Measurements from ENCODE around the gene SLC51B. TPM values are rescaled to one million over a fixed set of nuclear protein-coding genes. Genes with fewer than 3 reads are reported as not detected.

SLC51B gene
- total and polyA plus RNA-seq, 5 donors from 2014 or later, result not detected

DNA sequence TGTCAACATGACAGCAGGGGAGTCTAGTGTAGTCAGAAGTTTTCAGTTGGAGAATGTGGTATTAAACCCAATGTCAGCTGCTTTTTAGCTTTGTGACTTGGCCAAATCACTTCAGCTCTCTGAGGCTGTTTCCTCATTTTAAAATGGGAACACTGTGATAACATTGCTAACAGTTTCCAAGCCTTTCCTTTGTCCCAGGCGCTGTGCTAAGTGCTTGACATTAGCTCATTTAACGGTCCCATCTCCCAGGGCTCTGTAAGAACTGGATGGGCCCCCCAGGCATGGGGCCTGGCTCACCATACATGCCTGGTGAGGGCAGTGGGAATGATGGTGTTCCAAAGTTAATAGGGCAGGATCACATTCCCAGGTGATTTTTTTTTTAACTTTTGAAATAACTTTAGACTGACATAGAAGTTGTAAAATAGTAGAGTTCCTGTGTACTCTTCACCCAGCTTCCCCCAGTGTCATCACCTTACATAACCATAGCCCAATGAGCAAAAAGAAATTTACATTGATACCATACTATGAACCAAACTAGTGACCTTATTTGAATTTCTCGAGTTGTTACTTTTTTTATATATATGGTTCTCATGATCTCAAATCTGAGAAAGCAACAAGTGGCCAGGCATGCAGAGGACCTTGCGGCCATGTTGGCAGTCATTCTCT lies 14.9 kb downstream of the SLC51B start:
- no peaks in the 10 kb centered on the region for H3K36me3 ChIP-seq (ENCODE audit: control insufficient read depth, insufficient read depth, low read length)
- no peak overlapping the region for H3K4me3 Mint-ChIP-seq
- no peaks in the 10 kb centered on the region for H3K4me1 ChIP-seq (ENCODE audit: control insufficient read depth, insufficient read depth, low read length, poor library complexity, severe bottlenecking)
- DNase-seq (no peak), ATAC-seq (ENCODE audit: low read depth in 2 of 2) (no peak)
- H3K27ac ChIP-seq (ENCODE audit: insufficient read depth, low read length, poor library complexity, severe bottlenecking), result no peak overlapping the region
- H3K4me1 Mint-ChIP-seq, result no peaks in the 10 kb centered on the region
- H3K27ac Mint-ChIP-seq, result no peak overlapping the region
- H3K9me3 Mint-ChIP-seq, result no peaks in the 10 kb centered on the region
- H3K27me3 ChIP-seq (ENCODE audit: control insufficient read depth, insufficient read depth, low read length), result peaks cover 2% of the 10 kb centered on the region
- peaks cover 13% of the 10 kb centered on the region for H3K27me3 Mint-ChIP-seq
- H3K9me3 ChIP-seq (ENCODE audit: control insufficient read depth in 2 of 2, low read length in 2 of 2), result no peaks in the 10 kb centered on the region
- H3K4me3 ChIP-seq (ENCODE audit: low read depth, low read length), result no peak overlapping the region
- H3K36me3 Mint-ChIP-seq, result no peaks in the 10 kb centered on the region

DNA sequence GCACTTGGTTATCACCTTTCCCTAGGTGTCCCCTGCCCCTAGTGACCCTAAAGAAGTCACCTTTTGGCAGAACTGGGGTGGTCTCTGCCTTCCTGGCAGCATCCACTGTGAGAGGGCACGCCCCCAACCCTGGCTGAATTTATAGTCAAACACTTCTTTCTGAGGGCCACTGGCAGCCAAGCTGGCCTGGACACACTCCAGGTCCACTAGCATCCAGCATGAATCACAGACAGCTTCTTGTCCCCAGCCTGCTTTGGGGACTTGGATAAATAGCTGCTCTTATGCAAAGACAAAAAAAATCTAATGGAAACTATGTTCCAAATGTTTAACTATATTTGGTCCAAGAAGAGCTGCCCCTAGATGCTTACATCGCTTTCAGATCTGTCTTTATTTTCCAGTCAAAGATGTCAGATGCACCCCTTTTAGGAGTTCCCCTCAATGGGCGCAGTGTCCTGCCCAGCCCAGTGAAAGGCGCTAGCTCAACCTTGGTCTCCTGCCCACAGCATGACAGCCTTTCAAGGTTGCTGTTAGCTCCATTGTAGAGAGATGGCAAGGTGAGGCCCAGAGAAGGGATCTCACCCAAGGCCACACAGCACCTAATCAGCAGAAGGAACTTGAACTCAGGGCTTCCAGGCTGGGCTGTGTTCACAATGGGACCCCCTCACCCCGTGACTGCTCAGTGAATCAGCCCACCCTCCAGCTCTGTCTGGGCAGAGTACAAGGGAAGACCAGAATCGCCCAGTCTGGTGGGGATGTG lies 15.6 kb downstream of the SLC51B start:
- no peaks in the 10 kb centered on the region for H3K9me3 ChIP-seq (ENCODE audit: control insufficient read depth in 2 of 2, low read length in 2 of 2)
- no peak for ATAC-seq (ENCODE audit: low read depth in 2 of 2)
- H3K4me1 ChIP-seq (ENCODE audit: control insufficient read depth, insufficient read depth, low read length, poor library complexity, severe bottlenecking), result no peaks in the 10 kb centered on the region
- H3K27me3 Mint-ChIP-seq, result peaks cover 17% of the 10 kb centered on the region
- no peaks in the 10 kb centered on the region for H3K36me3 ChIP-seq (ENCODE audit: control insufficient read depth, insufficient read depth, low read length)
- H3K27ac Mint-ChIP-seq, result no peak overlapping the region
- H3K4me3 ChIP-seq (ENCODE audit: low read depth, low read length), result no peak overlapping the region
- H3K9me3 Mint-ChIP-seq, result no peaks in the 10 kb centered on the region
- no peaks in the 10 kb centered on the region for H3K36me3 Mint-ChIP-seq
- no peak for DNase-seq
- H3K27me3 ChIP-seq (ENCODE audit: control insufficient read depth, insufficient read depth, low read length), result peaks cover 8% of the 10 kb centered on the region
- no peaks in the 10 kb centered on the region for H3K4me1 Mint-ChIP-seq
- H3K27ac ChIP-seq (ENCODE audit: insufficient read depth, low read length, poor library complexity, severe bottlenecking), result no peak overlapping the region
- no peak overlapping the region for H3K4me3 Mint-ChIP-seq

DNA sequence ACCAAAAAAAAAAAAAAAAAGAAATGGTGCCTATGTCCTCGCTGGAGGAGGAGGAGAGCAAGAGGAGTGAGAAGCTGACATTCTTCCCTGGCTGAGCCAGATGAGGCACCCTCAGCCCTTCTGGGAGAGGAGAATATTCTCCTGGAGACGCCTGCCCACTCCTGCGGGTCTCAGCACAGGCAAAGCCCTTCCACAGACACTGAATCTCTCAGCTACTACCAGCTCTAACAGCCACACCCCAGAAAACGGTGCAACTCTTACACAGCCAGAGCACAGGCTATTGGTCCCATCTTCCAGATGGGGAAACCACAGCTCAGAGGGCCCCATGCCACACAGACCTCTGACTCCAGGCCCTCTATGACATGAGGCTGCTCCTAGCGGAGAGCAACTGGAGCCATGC lies 16.9 kb downstream of the SLC51B start:
- Histone ChIP-seq H3K27ac (ENCODE audit: insufficient read depth, low read length, poor library complexity, severe bottlenecking) (no peak overlapping the region), H3K36me3 (ENCODE audit: control insufficient read depth, insufficient read depth, low read length) (no peaks in the 10 kb centered on the region), H3K27me3 (ENCODE audit: control insufficient read depth, insufficient read depth, low read length) (peaks cover 14% of the 10 kb centered on the region), H3K4me3 (ENCODE audit: low read depth, low read length) (no peak overlapping the region), H3K4me1 (ENCODE audit: control insufficient read depth, insufficient read depth, low read length, poor library complexity, severe bottlenecking) (no peaks in the 10 kb centered on the region), H3K9me3 (ENCODE audit: control insufficient read depth in 2 of 2, low read length in 2 of 2) (no peaks in the 10 kb centered on the region)
- no peak for DNase-seq
- Mint-ChIP-seq H3K9me3 (no peaks in the 10 kb centered on the region), H3K27me3 (peaks cover 29% of the 10 kb centered on the region), H3K4me3 (no peak overlapping the region), H3K36me3 (no peaks in the 10 kb centered on the region), H3K4me1 (peaks cover 0 to 3% (median 0%) of the 10 kb centered on the region in 4 donors), H3K27ac (no peak overlapping the region)
- no peak for ATAC-seq (ENCODE audit: low read depth in 2 of 2)

DNA sequence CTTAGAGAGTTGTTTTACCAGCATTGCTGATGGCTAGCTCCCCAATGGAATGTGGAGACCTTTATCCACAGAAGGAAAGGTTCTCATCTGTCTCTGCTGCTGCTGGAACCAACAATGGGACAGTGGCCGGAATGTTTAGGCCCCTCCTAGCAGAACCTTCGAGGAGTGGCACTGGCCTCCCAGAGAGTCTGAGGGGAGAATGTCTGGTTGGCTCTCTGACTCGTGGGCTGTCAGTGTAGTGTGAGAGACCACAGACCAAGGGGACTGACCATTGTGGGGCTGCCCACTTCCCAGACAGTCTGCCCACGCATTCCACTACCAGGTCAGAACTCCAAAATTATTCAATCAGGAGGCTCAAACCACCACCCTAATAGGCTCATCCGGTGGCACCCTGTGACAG lies 17.5 kb downstream of the SLC51B start:
- ATAC-seq (ENCODE audit: low read depth in 2 of 2), result no peak

DNA sequence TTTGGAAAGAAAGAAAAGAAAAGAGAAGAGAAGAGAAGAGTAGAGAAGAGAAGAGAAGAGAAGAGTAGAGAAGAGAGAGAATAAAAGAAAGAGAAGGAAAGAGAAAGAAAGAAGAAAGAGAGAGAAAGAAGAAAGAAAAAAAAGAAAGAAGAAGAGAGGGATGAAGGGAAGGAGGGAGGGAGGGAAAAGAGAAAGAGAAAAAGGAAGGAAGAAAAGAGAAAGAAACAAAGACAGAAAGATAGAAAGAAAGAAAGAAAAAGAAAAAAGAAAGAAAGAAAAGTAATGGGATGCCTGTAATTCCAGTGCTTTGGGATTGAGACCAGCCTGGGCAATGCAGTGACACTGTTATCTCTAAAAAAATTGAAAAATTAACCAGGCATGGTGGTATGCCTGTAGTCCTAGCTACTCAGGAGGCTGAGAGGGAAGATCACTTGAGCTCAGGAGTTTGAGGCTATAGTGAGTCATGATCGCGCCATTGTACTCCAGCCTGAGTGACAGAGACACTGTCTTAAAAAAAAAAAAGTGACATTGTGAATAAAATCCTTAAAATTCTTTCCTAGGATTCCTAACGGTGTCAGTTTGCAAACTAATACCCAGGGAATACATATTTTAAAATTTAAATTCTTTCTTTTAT lies 20.9 kb downstream of the SLC51B start:
- no peaks in the 10 kb centered on the region for H3K36me3 Mint-ChIP-seq
- Histone ChIP-seq H3K27ac (ENCODE audit: insufficient read depth, low read length, poor library complexity, severe bottlenecking) (no peak overlapping the region), H3K9me3 (ENCODE audit: control insufficient read depth in 2 of 2, low read length in 2 of 2) (no peaks in the 10 kb centered on the region), H3K4me1 (ENCODE audit: control insufficient read depth, insufficient read depth, low read length, poor library complexity, severe bottlenecking) (no peaks in the 10 kb centered on the region), H3K4me3 (ENCODE audit: low read depth, low read length) (no peak overlapping the region), H3K36me3 (ENCODE audit: control insufficient read depth, insufficient read depth, low read length) (no peaks in the 10 kb centered on the region), H3K27me3 (ENCODE audit: control insufficient read depth, insufficient read depth, low read length) (peaks cover 14% of the 10 kb centered on the region)
- H3K9me3 Mint-ChIP-seq, result no peaks in the 10 kb centered on the region
- no peak for ATAC-seq (ENCODE audit: low read depth in 2 of 2)
- H3K4me3 Mint-ChIP-seq, result no peak overlapping the region
- peaks cover 43% of the 10 kb centered on the region for H3K27me3 Mint-ChIP-seq
- no peak for DNase-seq
- H3K4me1 Mint-ChIP-seq, result peaks cover 0 to 12% (median 0%) of the 10 kb centered on the region in 4 donors
- peak overlapping the region in 1 of 3 donors; percentile 10 for H3K27ac Mint-ChIP-seq

More for the DNA sequence above, 17.5 kb downstream of the SLC51B start:
- no peak for DNase-seq
- H3K9me3 Mint-ChIP-seq, result no peaks in the 10 kb centered on the region
- peaks cover 0 to 6% (median 0%) of the 10 kb centered on the region in 4 donors for H3K4me1 Mint-ChIP-seq
- Histone ChIP-seq H3K9me3 (ENCODE audit: control insufficient read depth in 2 of 2, low read length in 2 of 2) (no peaks in the 10 kb centered on the region), H3K4me1 (ENCODE audit: control insufficient read depth, insufficient read depth, low read length, poor library complexity, severe bottlenecking) (no peaks in the 10 kb centered on the region), H3K36me3 (ENCODE audit: control insufficient read depth, insufficient read depth, low read length) (no peaks in the 10 kb centered on the region), H3K27me3 (ENCODE audit: control insufficient read depth, insufficient read depth, low read length) (peaks cover 14% of the 10 kb centered on the region), H3K27ac (ENCODE audit: insufficient read depth, low read length, poor library complexity, severe bottlenecking) (no peak overlapping the region), H3K4me3 (ENCODE audit: low read depth, low read length) (no peak overlapping the region)
- H3K4me3 Mint-ChIP-seq, result no peak overlapping the region
- H3K27me3 Mint-ChIP-seq, result peaks cover 33% of the 10 kb centered on the region
- H3K27ac Mint-ChIP-seq, result no peak overlapping the region
- H3K36me3 Mint-ChIP-seq, result no peaks in the 10 kb centered on the region

DNA sequence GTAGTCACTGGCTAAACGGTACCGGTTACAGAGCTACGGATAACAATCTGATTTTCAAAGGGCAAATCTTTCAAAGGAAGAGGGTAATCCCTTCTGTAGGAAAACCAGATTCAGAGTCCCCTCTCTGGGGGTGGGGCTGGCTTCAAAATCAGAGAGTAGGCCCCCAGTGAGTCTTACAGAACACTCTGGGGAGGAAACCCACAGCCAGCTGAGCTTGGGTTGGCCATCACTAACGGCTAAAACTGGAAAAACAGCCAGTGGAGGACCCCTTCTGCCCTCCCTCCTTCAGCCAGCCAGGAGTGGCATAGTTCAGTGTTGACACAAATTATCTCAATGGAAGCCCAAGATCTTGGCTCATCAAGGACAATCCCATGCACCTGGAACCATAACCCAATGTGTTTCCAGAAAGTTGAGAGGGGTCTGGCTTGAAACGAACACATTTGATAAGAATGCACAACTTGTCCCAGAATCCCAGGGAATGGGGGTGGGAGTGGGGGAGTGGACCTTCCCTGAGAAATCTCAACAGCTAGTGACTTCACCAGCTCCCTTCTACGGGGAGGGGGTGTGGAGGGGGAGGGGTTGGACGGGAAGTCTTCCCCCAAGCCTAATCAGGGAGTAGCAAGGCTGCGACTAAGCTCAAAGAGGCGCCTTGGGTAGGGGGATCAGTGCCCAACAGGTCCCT lies 21.6 kb downstream of the SLC51B start:
- Histone ChIP-seq H3K4me1 (ENCODE audit: control insufficient read depth, insufficient read depth, low read length, poor library complexity, severe bottlenecking) (no peaks in the 10 kb centered on the region), H3K9me3 (ENCODE audit: control insufficient read depth in 2 of 2, low read length in 2 of 2) (no peaks in the 10 kb centered on the region), H3K27ac (ENCODE audit: insufficient read depth, low read length, poor library complexity, severe bottlenecking) (no peak overlapping the region), H3K4me3 (ENCODE audit: low read depth, low read length) (no peak overlapping the region), H3K36me3 (ENCODE audit: control insufficient read depth, insufficient read depth, low read length) (no peaks in the 10 kb centered on the region), H3K27me3 (ENCODE audit: control insufficient read depth, insufficient read depth, low read length) (peaks cover 14% of the 10 kb centered on the region)
- no peak for DNase-seq
- Mint-ChIP-seq H3K27ac (no peak overlapping the region), H3K36me3 (no peaks in the 10 kb centered on the region), H3K4me1 (peaks cover 0 to 12% (median 0%) of the 10 kb centered on the region in 4 donors), H3K9me3 (no peaks in the 10 kb centered on the region), H3K4me3 (peak overlapping the region in 1 of 4 donors; percentile 69), H3K27me3 (peaks cover 43% of the 10 kb centered on the region)
- ATAC-seq (ENCODE audit: low read depth in 2 of 2), result no peak

DNA sequence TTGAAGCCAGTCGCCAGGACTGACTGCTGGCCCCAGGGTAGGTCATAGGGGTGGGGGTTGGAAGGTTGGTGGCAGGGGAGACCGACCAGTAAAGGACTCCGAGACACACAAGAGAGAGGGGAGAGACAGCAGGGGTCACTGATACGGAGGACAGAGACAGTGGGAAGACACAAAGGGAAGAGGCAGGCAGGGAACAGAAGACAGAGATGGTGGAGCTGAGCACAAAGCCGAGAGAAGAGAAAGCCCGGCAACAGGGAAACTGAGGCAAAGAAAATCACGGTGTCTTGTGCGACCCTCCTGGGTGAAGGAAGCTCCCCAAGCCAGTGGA lies 22.1 kb downstream of the SLC51B start:
- Mint-ChIP-seq H3K36me3 (no peaks in the 10 kb centered on the region), H3K27ac (no peak overlapping the region), H3K9me3 (no peaks in the 10 kb centered on the region), H3K4me3 (peak overlapping the region in 1 of 4 donors; percentile 69), H3K27me3 (peaks cover 43% of the 10 kb centered on the region), H3K4me1 (peaks cover 0 to 12% (median 0%) of the 10 kb centered on the region in 4 donors)
- H3K4me1 ChIP-seq (ENCODE audit: control insufficient read depth, insufficient read depth, low read length, poor library complexity, severe bottlenecking), result no peaks in the 10 kb centered on the region
- H3K27ac ChIP-seq (ENCODE audit: insufficient read depth, low read length, poor library complexity, severe bottlenecking), result no peak overlapping the region
- no peak overlapping the region for H3K4me3 ChIP-seq (ENCODE audit: low read depth, low read length)
- ATAC-seq (ENCODE audit: low read depth in 2 of 2), result no peak
- H3K9me3 ChIP-seq (ENCODE audit: control insufficient read depth in 2 of 2, low read length in 2 of 2), result no peaks in the 10 kb centered on the region
- H3K27me3 ChIP-seq (ENCODE audit: control insufficient read depth, insufficient read depth, low read length), result peaks cover 14% of the 10 kb centered on the region
- no peak for DNase-seq
- H3K36me3 ChIP-seq (ENCODE audit: control insufficient read depth, insufficient read depth, low read length), result no peaks in the 10 kb centered on the region
